Body of pancreas (tissue), 4 donors: ENCODE data around the gene ANG.

Experiments used
- CTCF ChIP-seq, 7 experiments: fragments of 450-650 bp in 4 of 7; fragments of 200-600 bp in 3 of 7; sonication (generic) in 3 of 7; IDR thresholded peaks; one replicate each; pipeline ENCODE4 v1.5.1; 2016 to 2019; ENCODE audit warnings: antibody characterized with exemption in 7 of 7
- POLR2A ChIP-seq, 3 donors: fragments of 450-650 bp; IDR thresholded peaks; one replicate each; pipeline ENCODE4 v1.6.1; 2016; ENCODE audit warnings: antibody characterized with exemption in 3 of 3, mild to moderate bottlenecking in 2 of 3

GRCh38 chr14:20719777-20720176 lies 31.2 kb downstream of the ANG start:
- no peak for TF ChIP-seq CTCF (IDR thresholded peaks at IDR 0.05)
- TF ChIP-seq POLR2A (IDR thresholded peaks at IDR 0.05): no peak
